Stimulated activated CD8-positive, alpha-beta memory T cell treated with anti-CD3 and anti-CD28 coated beads, Interleukin-12 subunit alpha, Interleukin-12 subunit beta, amount 100 ng/mL, for 24 hours (primary cell): ENCODE data around the gene ARHGAP23.
A peak's percentile ranks its signal among the peaks of the same experiment; 100 is the strongest.

Experiments used
- DNase-seq: peaks from one replicate; pipeline ENCODE4 v3.0.0-alpha.2; 2020; ENCODE audit errors: extremely low read depth

The ARHGAP23 gene

GRCh38 chr17:38549285-38549684 is 121.0 kb downstream of the ARHGAP23 start:
- DNase-seq = no peak

GRCh38 chr17:38550661-38551060 is 122.4 kb downstream of the ARHGAP23 start:
- DNase-seq = no peak

- no peak for DNase-seq
Measured at GRCh38 chr17:38551121-38551520, 122.9 kb downstream of the ARHGAP23 start.

GRCh38 chr17:38552343-38552742 is 124.1 kb downstream of the ARHGAP23 start:
- no peak for DNase-seq

DNA sequence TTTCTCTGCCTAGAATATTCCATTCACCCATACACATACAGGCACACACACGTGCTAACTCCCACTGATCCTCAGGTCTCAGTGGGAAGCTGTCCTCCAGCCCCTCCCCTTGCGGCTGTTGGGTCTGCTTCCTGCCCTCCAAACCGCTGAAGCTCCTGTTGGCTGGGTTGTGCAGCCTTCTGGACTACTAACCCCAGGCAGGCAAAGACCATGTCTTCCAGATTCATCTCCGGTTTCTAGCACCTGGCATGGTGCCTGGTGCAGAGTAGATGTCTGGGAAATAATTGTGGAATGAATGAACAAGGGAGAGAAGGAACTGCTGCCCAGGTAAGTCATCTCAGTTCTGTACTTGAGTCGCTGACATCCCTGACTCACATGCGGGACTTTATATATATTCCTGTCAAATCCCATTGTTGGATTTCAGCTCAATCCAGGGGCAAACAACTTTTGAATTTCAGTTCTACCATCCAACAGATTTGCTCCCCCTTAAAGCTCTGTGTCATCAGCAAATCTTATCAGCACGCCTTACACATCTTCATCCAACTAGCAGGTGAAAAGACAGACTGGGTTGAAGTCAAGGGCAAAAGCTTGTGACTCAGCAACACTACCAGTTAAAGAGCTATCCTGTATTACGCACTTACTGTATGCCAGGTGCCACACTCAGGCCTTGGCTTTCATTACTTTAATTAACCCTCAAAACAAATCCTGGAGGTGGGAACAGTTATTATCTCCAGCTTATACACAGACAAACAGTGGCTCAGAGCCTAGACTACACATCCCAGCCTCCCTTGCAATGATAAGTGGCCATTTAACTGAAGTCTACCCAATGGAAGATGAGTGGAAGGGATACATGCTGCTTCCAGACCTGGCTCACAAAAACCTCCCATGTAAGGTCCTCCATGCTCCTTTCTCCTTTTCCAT is 126.4 kb downstream of the ARHGAP23 start:
- no peak for DNase-seq

DNA sequence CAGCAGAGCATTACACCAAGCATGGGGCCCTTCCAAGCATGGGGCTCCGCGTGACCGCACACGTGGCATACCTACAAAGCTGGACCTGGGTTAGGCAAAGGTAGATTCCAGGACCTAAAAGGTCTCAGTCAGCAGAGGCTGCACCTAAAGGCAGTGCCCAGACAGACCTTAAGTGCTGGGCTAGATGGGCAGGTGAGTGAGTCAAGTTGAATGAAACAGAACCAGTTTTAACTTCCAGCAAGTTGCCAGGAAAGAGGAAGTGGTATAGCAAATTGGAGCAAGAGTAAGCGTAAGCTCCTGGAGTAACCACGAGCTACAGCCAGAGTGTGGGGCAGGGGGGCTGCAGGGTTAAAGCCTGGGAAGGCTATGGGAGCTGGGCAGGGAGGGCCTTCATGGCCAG is 128.0 kb downstream of the ARHGAP23 start:
- no peak for DNase-seq

DNA sequence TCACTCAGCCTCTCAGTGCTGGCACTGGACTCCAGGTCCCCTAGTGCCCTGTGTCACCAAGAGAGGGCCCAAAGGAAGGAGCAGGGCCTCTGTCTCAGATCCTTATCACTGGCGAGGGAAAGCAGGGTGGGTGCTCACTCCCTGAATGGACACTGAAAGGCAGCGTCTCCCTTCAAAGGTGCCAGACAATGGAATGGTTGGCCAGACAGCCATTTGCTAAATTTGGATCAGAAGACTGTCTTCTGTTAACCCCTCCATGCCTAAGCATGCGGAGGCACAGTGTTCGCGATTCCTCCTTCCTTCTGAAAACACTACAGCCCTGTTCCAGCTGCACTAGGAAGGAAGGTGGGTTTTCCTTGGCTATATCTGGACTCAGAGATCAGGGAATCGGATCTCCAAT is 129.1 kb downstream of the ARHGAP23 start:
- no peak for DNase-seq

GRCh38 chr17:38557836-38558727 is 129.8 kb downstream of the ARHGAP23 start:
- peak; percentile 77 for DNase-seq

GRCh38 chr17:38558728-38559050 is 130.4 kb downstream of the ARHGAP23 start:
- DNase-seq = no peak

DNA sequence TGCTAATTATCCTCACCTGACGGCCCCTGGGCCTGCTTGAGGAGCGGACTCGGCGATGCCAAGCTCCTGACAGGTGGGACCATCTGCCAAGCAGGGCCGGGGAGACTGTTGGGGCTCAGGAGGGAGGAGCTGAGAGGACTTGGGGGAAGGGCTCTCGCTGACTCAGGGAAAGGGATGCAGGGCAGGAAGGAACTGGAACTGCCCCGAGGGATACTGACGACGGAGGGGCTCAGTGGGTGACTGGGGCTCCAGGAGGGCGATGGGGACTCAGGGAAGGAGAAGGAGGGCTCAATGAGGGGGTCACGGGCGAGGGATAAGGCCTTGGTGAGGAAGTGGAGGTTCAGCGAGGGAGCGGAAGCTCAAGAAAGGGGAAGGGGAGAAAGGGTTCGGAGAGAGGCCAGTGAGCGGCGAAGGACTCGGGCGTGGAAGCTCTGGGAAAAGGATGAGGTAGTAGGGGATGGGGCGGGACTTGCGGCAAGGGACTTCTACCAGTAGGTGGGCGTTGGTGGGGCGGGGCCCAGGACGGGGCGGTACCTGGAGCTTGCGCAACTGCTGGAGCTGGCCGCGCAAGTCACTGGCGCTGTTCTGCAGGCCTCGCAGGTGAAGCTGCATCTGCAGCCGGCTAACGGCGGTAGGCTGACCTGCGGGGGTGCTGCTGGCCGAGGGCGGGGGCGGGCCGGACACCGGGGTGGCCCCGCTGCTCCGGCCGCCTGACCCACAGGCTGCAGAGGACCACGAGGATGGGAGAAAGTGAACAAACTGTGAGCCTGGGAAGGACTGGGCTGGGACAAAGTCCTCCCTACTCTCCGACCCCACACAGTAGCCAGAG is 131.0 kb downstream of the ARHGAP23 start:
- DNase-seq = peak; percentile 72

GRCh38 chr17:38559880-38560230 is 131.6 kb downstream of the ARHGAP23 start:
- no peak for DNase-seq

- no peak for DNase-seq
Measured at GRCh38 chr17:38560503-38561318, 132.4 kb downstream of the ARHGAP23 start.

- no peak for DNase-seq
Measured at GRCh38 chr17:38561416-38562214, 133.4 kb downstream of the ARHGAP23 start.
